ENCODE results near the gene CELF4.

GRCh38 chr18:37259711-37260110, 305.9 kb downstream of the CELF4 start:
- no peak for TF ChIP-seq EZH2 (IDR thresholded peaks at IDR 0.05; ENCODE audit: insufficient read depth, poor library complexity, severe bottlenecking)
- no peak for TF ChIP-seq EZH2phosphoT487 (IDR thresholded peaks at IDR 0.05; ENCODE audit: insufficient read depth, low read depth)

Measured in GM23248 (cell line).